ENCODE measurements around the gene SLC25A10. TPM values are rescaled to one million over a fixed set of nuclear protein-coding genes. Genes with fewer than 3 reads are reported as not detected.

SLC25A10 gene
- total RNA-seq, 4 donors from 2014 or later, result 3.4 to 9.3 (median 6.7) TPM

DNA sequence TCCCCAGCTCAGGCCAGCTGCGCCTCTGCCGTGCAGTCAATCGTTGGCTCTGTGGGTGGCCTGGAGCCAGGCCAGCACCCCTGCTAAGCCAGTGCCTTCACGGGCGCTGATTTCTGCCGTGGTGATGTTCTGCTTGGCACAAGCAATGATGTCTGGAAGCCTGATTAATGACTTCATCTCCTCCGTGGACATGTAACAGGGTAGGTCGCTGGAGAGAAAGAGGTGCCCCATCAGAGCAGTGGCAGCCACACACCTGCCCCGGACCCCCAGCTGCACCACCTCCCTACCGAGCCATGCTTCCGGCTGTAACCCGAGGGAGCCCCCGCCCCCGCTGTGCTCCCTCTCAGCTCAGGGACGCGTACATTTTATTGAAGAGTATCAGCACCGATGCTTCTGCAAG is 30.4 kb upstream of the SLC25A10 start:
- no peak overlapping the region for H3K4me3 ChIP-seq
- TF ChIP-seq POLR2A (IDR thresholded peaks at IDR 0.05), result no peak
- TF ChIP-seq, protein P1, sequence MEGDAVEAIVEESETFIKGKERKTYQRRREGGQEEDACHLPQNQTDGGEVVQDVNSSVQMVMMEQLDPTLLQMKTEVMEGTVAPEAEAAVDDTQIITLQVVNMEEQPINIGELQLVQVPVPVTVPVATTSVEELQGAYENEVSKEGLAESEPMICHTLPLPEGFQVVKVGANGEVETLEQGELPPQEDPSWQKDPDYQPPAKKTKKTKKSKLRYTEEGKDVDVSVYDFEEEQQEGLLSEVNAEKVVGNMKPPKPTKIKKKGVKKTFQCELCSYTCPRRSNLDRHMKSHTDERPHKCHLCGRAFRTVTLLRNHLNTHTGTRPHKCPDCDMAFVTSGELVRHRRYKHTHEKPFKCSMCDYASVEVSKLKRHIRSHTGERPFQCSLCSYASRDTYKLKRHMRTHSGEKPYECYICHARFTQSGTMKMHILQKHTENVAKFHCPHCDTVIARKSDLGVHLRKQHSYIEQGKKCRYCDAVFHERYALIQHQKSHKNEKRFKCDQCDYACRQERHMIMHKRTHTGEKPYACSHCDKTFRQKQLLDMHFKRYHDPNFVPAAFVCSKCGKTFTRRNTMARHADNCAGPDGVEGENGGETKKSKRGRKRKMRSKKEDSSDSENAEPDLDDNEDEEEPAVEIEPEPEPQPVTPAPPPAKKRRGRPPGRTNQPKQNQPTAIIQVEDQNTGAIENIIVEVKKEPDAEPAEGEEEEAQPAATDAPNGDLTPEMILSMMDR (IDR thresholded peaks at IDR 0.05 in 4 of 5, conservative IDR thresholded peaks at IDR 0.05 in 1 of 5), result no peak
- H3K27ac ChIP-seq, result no peak overlapping the region
- H3K36me3 ChIP-seq, result peaks cover 0 to 11% of the 10 kb centered on the region in 2 donors
- ATAC-seq, result no peak
- H3K27me3 ChIP-seq, result no peaks in the 10 kb centered on the region
- in situ Hi-C loops (cut with MboI; ENCODE audit: low sequenced_read_pairs in 4 of 4), result no loop called here
- no peaks in the 10 kb centered on the region for H3K9me3 ChIP-seq
- intact Hi-C loops (cut with DNase I; ENCODE audit: low total_unique reads), result no loop called here
- peaks cover 23 to 27% of the 10 kb centered on the region in 2 donors for H3K4me1 ChIP-seq
- no peak for DNase-seq

DNA sequence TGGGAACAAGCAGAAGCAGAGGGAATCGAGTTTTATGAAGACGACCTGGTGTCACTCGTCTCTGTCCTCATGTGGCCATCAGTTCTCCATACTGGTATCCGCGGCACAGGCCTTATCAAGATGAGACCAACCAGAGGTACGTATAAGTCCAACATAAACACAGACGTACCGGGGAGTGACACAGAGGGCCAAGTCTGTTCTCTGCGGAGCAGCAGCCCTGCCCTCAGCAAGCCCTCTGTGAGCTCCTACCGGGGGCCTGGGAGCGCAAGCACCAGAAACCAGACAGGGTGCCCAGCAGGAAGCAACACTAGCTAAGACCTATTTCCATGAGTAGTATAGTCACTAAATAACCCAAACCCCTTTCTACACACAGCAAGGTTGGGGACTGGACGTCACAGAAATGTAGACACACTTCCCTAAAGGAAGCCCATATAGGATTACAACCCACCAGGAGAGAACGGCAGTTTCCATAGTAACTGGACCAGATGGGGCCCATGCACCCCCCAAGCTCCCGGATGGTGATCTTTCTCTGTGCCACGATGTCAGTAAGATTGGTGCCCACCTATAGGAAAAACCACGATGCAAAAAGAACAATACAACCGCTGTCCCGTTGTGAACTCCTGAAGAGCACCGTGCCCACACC is 29.4 kb upstream of the SLC25A10 start:
- intact Hi-C loops (cut with DNase I; ENCODE audit: low total_unique reads), result loop anchor here (1.0 kb wide), 2 partner anchors 16 to 45 kb away; partner anchors contain the start of genes CCDC137, NPLOC4, OXLD1 and TSPAN10
- ATAC-seq (no peak), DNase-seq (no peak)
- H3K27ac ChIP-seq, result peak overlapping the region; percentile 82 to 97 (median 88)
- peaks cover 23 to 27% of the 10 kb centered on the region in 2 donors for H3K4me1 ChIP-seq
- peaks cover 0 to 21% of the 10 kb centered on the region in 2 donors for H3K36me3 ChIP-seq
- H3K9me3 ChIP-seq, result no peaks in the 10 kb centered on the region
- in situ Hi-C loops (cut with MboI; ENCODE audit: low sequenced_read_pairs in 4 of 4), result no loop called here
- no peaks in the 10 kb centered on the region for H3K27me3 ChIP-seq
- H3K4me3 ChIP-seq, result peak overlapping the region; percentile 90 to 99 (median 97)
- TF ChIP-seq, protein P1 (IDR thresholded peaks at IDR 0.05 in 4 of 5, conservative IDR thresholded peaks at IDR 0.05 in 1 of 5), result no peak
- no peak for TF ChIP-seq POLR2A (IDR thresholded peaks at IDR 0.05)

DNA sequence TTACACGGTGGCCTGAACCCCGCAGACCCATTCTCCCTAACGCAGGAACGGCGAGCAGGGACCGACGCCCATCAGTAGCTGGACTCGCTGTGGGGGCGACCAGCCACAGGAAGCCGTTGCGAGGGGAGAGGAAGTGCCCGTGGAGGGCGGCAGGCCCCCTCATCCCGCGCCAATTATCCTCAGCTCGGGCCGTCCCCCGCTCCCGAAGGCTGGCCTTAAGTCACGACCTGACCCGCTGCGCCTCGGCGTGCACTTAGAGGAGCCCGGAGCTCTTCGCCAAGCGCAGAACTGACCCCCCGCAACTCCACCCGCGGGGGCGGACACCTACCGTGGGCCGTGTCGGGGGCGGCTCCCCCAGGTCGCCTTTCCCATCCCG is 28.9 kb upstream of the SLC25A10 start:
- Histone ChIP-seq H3K36me3 (peaks cover 0 to 26% of the 10 kb centered on the region in 2 donors), H3K27ac (peak overlapping the region; percentile 82 to 97 (median 88)), H3K27me3 (no peaks in the 10 kb centered on the region), H3K4me3 (peak overlapping the region; percentile 90 to 99 (median 97)), H3K4me1 (peaks cover 23 to 27% of the 10 kb centered on the region in 2 donors), H3K9me3 (no peaks in the 10 kb centered on the region)
- in situ Hi-C loops (cut with MboI; ENCODE audit: low sequenced_read_pairs in 4 of 4) (no loop called here), intact Hi-C loops (cut with DNase I; ENCODE audit: low total_unique reads) (loop anchor here (1.0 kb wide), 2 partner anchors 17 to 46 kb away; partner anchors contain the start of genes CCDC137, NPLOC4, OXLD1 and TSPAN10)
- DNase-seq, result no peak
- TF ChIP-seq, protein P1 (IDR thresholded peaks at IDR 0.05 in 4 of 5, conservative IDR thresholded peaks at IDR 0.05 in 1 of 5), result no peak
- no peak for TF ChIP-seq POLR2A (IDR thresholded peaks at IDR 0.05)
- no peak for ATAC-seq

DNA sequence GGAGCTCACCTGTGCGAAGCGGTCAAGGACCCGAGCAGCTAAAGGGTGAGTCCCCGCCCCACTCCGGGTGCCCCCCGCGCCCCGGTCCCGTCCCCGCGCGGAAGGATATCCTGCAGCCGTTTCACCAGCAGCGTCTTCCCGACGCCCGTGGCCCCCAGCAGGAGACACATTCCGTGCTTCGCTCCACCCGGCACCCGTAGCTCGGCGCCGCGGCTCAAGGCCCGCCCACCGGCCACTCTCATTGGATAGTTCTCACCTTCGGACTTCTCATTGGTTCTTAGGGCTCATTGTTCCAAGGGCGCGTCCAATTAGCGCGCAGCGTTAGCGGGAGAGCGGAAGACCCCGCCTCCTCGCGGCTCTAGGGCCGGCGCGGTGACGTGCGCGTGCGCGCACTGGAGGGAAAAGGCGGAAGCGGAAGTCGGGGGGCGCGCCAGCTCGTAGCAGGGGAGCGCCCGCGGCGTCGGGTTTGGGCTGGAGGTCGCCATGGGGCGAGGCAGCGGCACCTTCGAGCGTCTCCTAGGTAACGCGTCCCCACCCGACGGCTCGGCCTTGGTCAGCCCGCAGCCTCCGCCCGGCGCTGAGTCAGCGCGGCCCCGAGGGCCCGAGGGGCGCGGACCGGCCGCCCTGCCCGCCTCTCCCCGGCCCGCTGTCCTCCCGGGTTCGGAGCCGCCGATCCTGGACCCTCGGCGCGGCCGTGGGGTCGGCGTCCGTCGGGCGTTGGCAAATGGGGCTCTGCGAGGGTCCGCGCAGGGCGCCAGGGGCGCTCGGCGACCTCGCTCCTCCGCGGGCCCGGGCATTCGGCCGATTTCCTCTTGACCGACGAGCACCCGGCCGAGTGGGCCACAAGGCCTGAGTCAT is 28.3 kb upstream of the SLC25A10 start, which contains the start of the genes ARL16 and HGS:
TSS of gene ARL16 (minus strand) at position 214 of the 858 bp plus-strand sequence. CDS start at position 170, 44 bp downstream.
TSS of gene HGS (plus strand) at position 428 of the 858 bp plus-strand sequence. CDS start at position 484, 56 bp downstream.
- no peaks in the 10 kb centered on the region for H3K27me3 ChIP-seq
- no peaks in the 10 kb centered on the region for H3K9me3 ChIP-seq
- ATAC-seq (peak; percentile 99 to 100), DNase-seq (peak; percentile 96 to 99)
- H3K4me3 ChIP-seq, result peak within 1 kb of the TSS; percentile 90 to 99 (median 97)
- TF ChIP-seq, protein P1 (IDR thresholded peaks at IDR 0.05 in 4 of 5, conservative IDR thresholded peaks at IDR 0.05 in 1 of 5), result no peak
- TF ChIP-seq POLR2A (IDR thresholded peaks at IDR 0.05), result peak; percentile 69 to 90
- peaks cover 23 to 27% of the 10 kb centered on the region in 2 donors for H3K4me1 ChIP-seq
- H3K27ac ChIP-seq, result peak within 1 kb of the TSS; percentile 82 to 97 (median 88)
- peaks cover 0 to 32% of the 10 kb centered on the region in 2 donors for H3K36me3 ChIP-seq
- in situ Hi-C loops (cut with MboI; ENCODE audit: low sequenced_read_pairs in 4 of 4) (no loop called here), intact Hi-C loops (cut with DNase I; ENCODE audit: low total_unique reads) (loop anchor here (1.0 kb wide), 2 partner anchors 18 to 47 kb away; partner anchors contain the start of genes CCDC137, NPLOC4, OXLD1 and TSPAN10)
